ENCODE results near the gene ACAA1. TPM values are rescaled to one million over a fixed set of nuclear protein-coding genes. Genes with fewer than 3 reads are reported as not detected.

Gene ACAA1
- total RNA-seq, 5 donors from 2014 or later (not counting 1 experiment from before 2014, with no cell fraction given): 70.7 to 97.1 (median 90.8) TPM

DNA sequence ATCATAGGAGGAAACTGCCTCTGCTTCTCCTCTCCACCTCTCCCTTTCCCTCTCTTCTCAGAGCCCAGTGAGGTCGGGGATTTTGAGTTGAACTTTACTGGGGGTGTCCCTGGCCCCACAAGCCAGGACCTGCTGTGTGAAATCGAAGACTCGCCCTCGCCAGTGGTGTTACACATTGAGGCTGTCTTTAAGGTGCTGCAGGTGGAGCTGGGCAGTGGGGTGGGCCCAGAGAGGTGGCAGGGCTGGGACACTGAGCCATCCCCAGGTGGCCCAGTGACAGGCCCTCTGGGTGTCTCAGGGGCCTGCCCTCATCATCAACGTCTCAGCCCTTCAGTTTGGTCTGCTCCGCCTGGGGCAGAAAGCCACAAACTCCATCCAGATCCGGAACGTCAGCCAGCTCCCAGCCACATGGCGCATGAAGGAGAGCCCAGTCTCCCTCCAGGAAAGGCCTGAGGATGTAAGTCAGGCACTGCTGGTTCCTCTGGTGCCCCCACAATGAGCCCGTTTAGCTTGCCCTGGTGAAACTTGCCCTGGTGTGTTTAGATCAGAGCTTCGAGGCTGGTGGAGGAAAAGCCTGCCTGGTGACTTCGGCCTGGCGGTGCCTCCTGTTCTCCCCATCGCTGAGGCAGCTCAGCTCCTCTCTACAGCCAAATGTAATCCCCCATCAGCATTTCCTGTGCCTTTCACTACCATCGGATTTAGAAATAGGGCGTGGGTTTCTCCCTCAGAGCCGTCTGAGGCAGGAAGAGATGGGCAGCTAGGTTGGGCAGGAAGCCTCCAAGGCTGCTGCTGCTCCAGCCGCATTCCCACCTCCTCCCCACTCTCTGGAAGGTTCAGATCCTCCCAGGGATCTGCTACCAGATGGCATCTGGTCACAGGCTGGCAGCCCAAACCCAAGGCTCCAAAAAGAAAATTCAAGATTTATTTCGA lies 39.2 kb downstream of the ACAA1 start:
- ChIA-PET POLR2A (no interaction called here), CTCF (interaction anchor here in 1 of 2 donors (0.6 kb wide), 1 partner anchor 241 kb away, joined by 3 read pairs; no protein-coding TSS in a partner anchor)
- WGBS (ENCODE audit: insufficient coverage): 84% methylated on average over 11 of the region's 19 CpGs
- DNase-seq (no peak), ATAC-seq (replicated peaks in 1 of 4) (no peak)
- H3K27me3 ChIP-seq (replicated peaks in 1 of 2; ENCODE audit: control insufficient read depth in 2 of 2, extremely low read depth in 1 of 2, insufficient read depth in 2 of 2, low read length in 1 of 2): peaks cover 0 to 18% of the 10 kb centered on the region in 2 experiments
- no peaks in the 10 kb centered on the region for H3K36me3 Mint-ChIP-seq
- no peaks in the 10 kb centered on the region for H3K4me1 ChIP-seq (ENCODE audit: control insufficient read depth in 1 of 2, extremely low read depth in 1 of 2, insufficient read depth in 2 of 2, low read length in 2 of 2)
- H3K4me3 ChIP-seq (ENCODE audit: control insufficient read depth in 1 of 2, extremely low read depth in 1 of 2, low read length in 1 of 2): no peak overlapping the region
- no peaks in the 10 kb centered on the region for H3K4me1 Mint-ChIP-seq
- no peaks in the 10 kb centered on the region for H3K9me3 ChIP-seq
- no peaks in the 10 kb centered on the region for H3K9me3 Mint-ChIP-seq
- no peak overlapping the region for H3K4me3 Mint-ChIP-seq
- no peak overlapping the region for H3K27ac Mint-ChIP-seq
- H3K27ac ChIP-seq (ENCODE audit: low read length): no peak overlapping the region
- H3K36me3 ChIP-seq (ENCODE audit: control insufficient read depth in 2 of 2, extremely low read depth in 1 of 2, insufficient read depth in 1 of 2, low read length in 1 of 2): no peaks in the 10 kb centered on the region
- H3K27me3 Mint-ChIP-seq: no peaks in the 10 kb centered on the region

DNA sequence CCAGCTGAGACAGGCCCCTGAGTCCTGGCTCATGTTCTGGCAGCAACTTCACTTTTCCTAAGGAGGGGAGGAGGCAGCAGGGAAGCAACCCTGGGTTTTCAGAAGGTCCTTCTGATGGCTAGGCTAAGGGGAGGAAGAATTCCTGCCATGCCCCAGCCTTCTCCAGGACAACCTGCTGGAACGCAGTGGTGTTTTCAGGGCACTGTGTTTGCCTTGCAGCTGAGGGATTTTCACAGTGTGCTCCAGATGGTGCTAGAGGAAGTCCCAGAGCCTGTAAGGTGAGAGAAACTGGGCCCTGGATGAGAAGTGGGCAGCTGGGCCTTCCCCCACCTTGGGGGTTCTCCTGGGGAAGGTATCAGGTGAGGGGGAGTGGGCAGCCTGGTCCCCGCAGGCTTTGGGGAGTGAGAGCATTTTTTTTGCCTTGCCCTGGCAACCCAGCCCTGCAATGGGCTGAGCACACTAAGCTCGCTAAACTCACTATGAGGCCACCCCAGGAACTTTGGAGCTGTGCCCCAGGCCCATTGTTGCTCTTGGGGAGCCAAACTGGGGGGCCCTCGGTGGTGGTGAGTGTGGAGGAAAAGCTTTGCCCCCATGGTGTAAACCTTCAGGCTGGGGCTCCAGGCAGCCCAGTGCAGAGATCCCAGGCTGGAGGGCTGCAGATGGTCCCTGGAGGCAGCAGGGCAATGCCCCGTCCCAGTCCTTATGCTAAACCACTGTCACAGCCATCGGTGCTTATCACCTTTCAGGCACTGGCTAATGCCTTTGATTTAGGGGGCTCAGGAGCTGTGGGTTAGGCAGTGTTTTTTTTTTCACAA lies 41.1 kb downstream of the ACAA1 start:
- ChIA-PET POLR2A (no interaction called here), CTCF (no interaction called here)
- WGBS (ENCODE audit: insufficient coverage): 81% methylated on average over 5 of the region's 6 CpGs
- Histone ChIP-seq H3K27me3 (replicated peaks in 1 of 2; ENCODE audit: control insufficient read depth in 2 of 2, extremely low read depth in 1 of 2, insufficient read depth in 2 of 2, low read length in 1 of 2) (peaks cover 0 to 18% of the 10 kb centered on the region in 2 experiments), H3K36me3 (ENCODE audit: control insufficient read depth in 2 of 2, extremely low read depth in 1 of 2, insufficient read depth in 1 of 2, low read length in 1 of 2) (no peaks in the 10 kb centered on the region), H3K27ac (ENCODE audit: low read length) (no peak overlapping the region), H3K4me1 (ENCODE audit: control insufficient read depth in 1 of 2, extremely low read depth in 1 of 2, insufficient read depth in 2 of 2, low read length in 2 of 2) (no peaks in the 10 kb centered on the region), H3K9me3 (no peaks in the 10 kb centered on the region), H3K4me3 (ENCODE audit: control insufficient read depth in 1 of 2, extremely low read depth in 1 of 2, low read length in 1 of 2) (no peak overlapping the region)
- H3K4me1 Mint-ChIP-seq: no peaks in the 10 kb centered on the region
- no peak overlapping the region for H3K4me3 Mint-ChIP-seq
- H3K27me3 Mint-ChIP-seq: no peaks in the 10 kb centered on the region
- no peaks in the 10 kb centered on the region for H3K9me3 Mint-ChIP-seq
- no peaks in the 10 kb centered on the region for H3K36me3 Mint-ChIP-seq
- no peak overlapping the region for H3K27ac Mint-ChIP-seq
- DNase-seq (no peak), ATAC-seq (replicated peaks in 1 of 4) (no peak)

DNA sequence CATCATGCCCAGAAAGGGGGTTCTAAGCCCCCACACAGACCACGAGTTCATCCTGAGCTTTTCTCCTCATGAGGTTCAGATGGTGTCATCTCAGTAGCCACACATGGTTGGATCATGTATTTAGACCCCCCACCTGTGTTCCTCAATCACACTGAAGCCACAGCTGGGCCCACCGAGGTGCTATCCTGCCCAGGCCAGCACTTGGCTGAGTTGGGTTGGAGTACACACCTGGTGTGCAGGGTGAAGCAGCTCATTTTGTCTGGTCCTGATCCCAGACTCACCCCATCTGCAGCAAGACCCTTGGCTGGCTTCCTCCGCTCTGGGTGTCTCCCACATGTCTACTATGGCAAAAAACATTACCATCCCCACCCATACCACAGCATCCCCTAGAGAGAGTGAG lies 41.9 kb downstream of the ACAA1 start:
- Histone ChIP-seq H3K9me3 (no peaks in the 10 kb centered on the region), H3K27ac (ENCODE audit: low read length) (no peak overlapping the region), H3K27me3 (replicated peaks in 1 of 2; ENCODE audit: control insufficient read depth in 2 of 2, extremely low read depth in 1 of 2, insufficient read depth in 2 of 2, low read length in 1 of 2) (peaks cover 0 to 16% of the 10 kb centered on the region in 2 experiments), H3K4me1 (ENCODE audit: control insufficient read depth in 1 of 2, extremely low read depth in 1 of 2, insufficient read depth in 2 of 2, low read length in 2 of 2) (no peaks in the 10 kb centered on the region), H3K4me3 (ENCODE audit: control insufficient read depth in 1 of 2, extremely low read depth in 1 of 2, low read length in 1 of 2) (no peak overlapping the region), H3K36me3 (ENCODE audit: control insufficient read depth in 2 of 2, extremely low read depth in 1 of 2, insufficient read depth in 1 of 2, low read length in 1 of 2) (no peaks in the 10 kb centered on the region)
- WGBS (ENCODE audit: insufficient coverage): no CpG with 5 or more reads among the region's 3 CpGs
- no peak overlapping the region for H3K4me3 Mint-ChIP-seq
- POLR2A ChIA-PET: no interaction called here
- no peaks in the 10 kb centered on the region for H3K9me3 Mint-ChIP-seq
- DNase-seq: no peak
- no peak overlapping the region for H3K27ac Mint-ChIP-seq
- no peaks in the 10 kb centered on the region for H3K27me3 Mint-ChIP-seq
- H3K4me1 Mint-ChIP-seq: no peaks in the 10 kb centered on the region
- peaks cover 4% of the 10 kb centered on the region for H3K36me3 Mint-ChIP-seq
- ATAC-seq (replicated peaks in 1 of 4): no peak
- CTCF ChIA-PET: interaction anchor here in 1 of 2 donors (0.6 kb wide), 1 partner anchor 12 kb away, joined by 4 read pairs; no protein-coding TSS in a partner anchor

DNA sequence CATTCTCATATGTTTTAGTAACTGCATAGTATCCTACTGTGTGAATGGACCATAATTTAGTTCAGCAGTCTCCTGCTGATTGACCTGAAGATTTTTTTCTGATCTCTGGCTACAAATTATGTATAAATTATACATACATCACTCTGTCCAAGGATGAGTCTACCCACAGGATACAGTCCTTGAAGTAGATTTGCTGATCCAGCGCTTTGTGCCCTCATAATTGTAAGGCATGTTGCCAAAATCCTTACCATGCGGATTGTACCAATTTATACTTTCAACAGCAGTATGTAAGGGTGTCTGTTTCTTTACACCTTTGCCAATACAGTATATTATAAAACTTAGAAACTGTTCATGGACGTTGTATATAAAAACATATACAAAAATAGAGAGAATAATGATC lies 46.5 kb downstream of the ACAA1 start:
- no peaks in the 10 kb centered on the region for H3K27me3 Mint-ChIP-seq
- H3K27me3 ChIP-seq (replicated peaks in 1 of 2; ENCODE audit: control insufficient read depth in 2 of 2, extremely low read depth in 1 of 2, insufficient read depth in 2 of 2, low read length in 1 of 2): no peaks in the 10 kb centered on the region
- H3K4me1 ChIP-seq (ENCODE audit: control insufficient read depth in 1 of 2, extremely low read depth in 1 of 2, insufficient read depth in 2 of 2, low read length in 2 of 2): no peaks in the 10 kb centered on the region
- H3K9me3 Mint-ChIP-seq: no peaks in the 10 kb centered on the region
- H3K36me3 ChIP-seq (ENCODE audit: control insufficient read depth in 2 of 2, extremely low read depth in 1 of 2, insufficient read depth in 1 of 2, low read length in 1 of 2): no peaks in the 10 kb centered on the region
- no peak overlapping the region for H3K27ac Mint-ChIP-seq
- ATAC-seq (replicated peaks in 1 of 4): no peak
- ChIA-PET CTCF (no interaction called here), POLR2A (no interaction called here)
- WGBS (ENCODE audit: insufficient coverage): no CpG with 5 or more reads among the region's 3 CpGs
- no peaks in the 10 kb centered on the region for H3K9me3 ChIP-seq
- no peak for DNase-seq
- H3K36me3 Mint-ChIP-seq: peaks cover 9% of the 10 kb centered on the region
- H3K4me1 Mint-ChIP-seq: peaks cover 0 to 3% (median 0%) of the 10 kb centered on the region in 3 donors
- H3K4me3 Mint-ChIP-seq: no peak overlapping the region
- H3K4me3 ChIP-seq (ENCODE audit: control insufficient read depth in 1 of 2, extremely low read depth in 1 of 2, low read length in 1 of 2): no peak overlapping the region
- H3K27ac ChIP-seq (ENCODE audit: low read length): no peak overlapping the region

DNA sequence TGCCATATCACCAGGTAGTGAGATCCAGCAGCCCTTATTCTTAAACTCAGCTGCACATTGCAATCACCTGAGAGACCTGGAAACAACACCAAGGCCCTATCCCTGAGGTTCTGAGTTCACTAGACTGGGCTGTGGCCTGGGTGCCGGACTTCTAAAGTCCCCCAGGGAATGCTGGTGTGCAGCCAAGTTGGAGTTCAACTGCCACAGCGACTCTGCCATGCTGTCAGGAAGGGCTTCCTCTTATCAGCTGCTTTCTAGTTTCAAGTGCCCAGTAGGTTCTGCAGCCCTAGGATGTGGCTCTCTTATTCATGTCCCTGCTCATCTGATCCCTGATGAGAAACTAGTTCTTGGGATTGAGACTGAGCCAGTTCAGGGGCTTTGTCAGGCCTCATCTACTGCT lies 47.8 kb downstream of the ACAA1 start:
- H3K9me3 ChIP-seq: no peaks in the 10 kb centered on the region
- H3K27ac ChIP-seq (ENCODE audit: low read length): no peak overlapping the region
- ChIA-PET POLR2A (interaction anchor here in 1 of 2 donors (0.6 kb wide), 1 partner anchor 408 kb away, joined by 3 read pairs; no protein-coding TSS in a partner anchor), CTCF (no interaction called here)
- peaks cover 3 to 8% (median 4%) of the 10 kb centered on the region in 3 donors for H3K9me3 Mint-ChIP-seq
- no peaks in the 10 kb centered on the region for H3K27me3 Mint-ChIP-seq
- H3K4me3 Mint-ChIP-seq: no peak overlapping the region
- no peak overlapping the region for H3K27ac Mint-ChIP-seq
- H3K36me3 Mint-ChIP-seq: peaks cover 9% of the 10 kb centered on the region
- no peak for DNase-seq
- no peak overlapping the region for H3K4me3 ChIP-seq (ENCODE audit: control insufficient read depth in 1 of 2, extremely low read depth in 1 of 2, low read length in 1 of 2)
- peaks cover 0 to 9% (median 3%) of the 10 kb centered on the region in 3 donors for H3K4me1 Mint-ChIP-seq
- no peaks in the 10 kb centered on the region for H3K4me1 ChIP-seq (ENCODE audit: control insufficient read depth in 1 of 2, extremely low read depth in 1 of 2, insufficient read depth in 2 of 2, low read length in 2 of 2)
- 89% methylated on average over 2 of the region's 2 CpGs for WGBS (ENCODE audit: insufficient coverage)
- H3K27me3 ChIP-seq (replicated peaks in 1 of 2; ENCODE audit: control insufficient read depth in 2 of 2, extremely low read depth in 1 of 2, insufficient read depth in 2 of 2, low read length in 1 of 2): no peaks in the 10 kb centered on the region
- H3K36me3 ChIP-seq (ENCODE audit: control insufficient read depth in 2 of 2, extremely low read depth in 1 of 2, insufficient read depth in 1 of 2, low read length in 1 of 2): no peaks in the 10 kb centered on the region
- ATAC-seq (replicated peaks in 1 of 4): no peak
